ENCODE data around the gene EML5. TPM values are rescaled to one million over a fixed set of nuclear protein-coding genes. Genes with fewer than 3 reads are reported as not detected.

EML5 gene
- under 0.01 and 0.19 TPM in 2 replicates for total RNA-seq

DNA sequence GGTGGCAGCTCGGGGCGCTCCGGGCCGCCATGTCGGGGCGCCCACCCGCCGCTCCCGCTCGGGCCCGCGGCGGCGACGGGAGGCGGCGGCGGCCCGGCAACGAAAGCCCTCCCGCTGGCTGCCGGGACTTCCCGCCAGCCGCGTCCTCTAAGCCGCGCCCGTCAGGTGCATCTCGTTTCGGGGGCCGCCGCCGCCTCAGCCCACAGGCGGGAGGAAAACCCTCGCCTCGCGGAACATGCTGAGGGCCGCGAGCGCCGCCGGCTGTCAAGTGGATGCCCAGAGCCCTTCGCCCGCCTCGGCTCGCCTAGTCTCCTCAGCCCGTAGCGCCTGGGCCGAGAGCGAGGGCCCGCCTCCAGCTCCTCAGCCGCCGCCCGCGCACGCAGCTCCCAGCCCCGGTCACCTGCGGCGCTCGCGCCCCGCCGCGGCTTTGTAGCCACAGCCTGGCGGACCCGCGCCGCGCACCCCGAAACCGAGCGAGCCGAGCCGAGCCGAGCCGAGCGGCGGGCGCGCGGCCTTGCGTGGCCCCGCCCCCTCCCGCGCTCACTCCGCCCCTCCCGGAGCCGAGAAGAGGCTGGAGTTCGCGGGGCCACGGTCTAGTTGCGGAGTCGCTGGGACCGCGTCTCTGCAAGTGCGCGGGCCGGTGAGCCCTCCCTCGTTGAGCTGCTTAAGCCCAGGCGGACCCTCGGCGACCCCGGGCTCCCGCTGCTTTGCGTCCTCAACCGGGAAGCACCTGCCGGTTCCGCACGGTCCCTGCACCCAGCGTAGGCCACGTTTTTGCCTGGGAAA, at the start of gene EML5:
TSS of gene EML5 (minus strand) at position 481 of the 786 bp plus-strand sequence. CDS start at position 31, 450 bp downstream.

GRCh38 chr14:88824314-88825077, 31.7 kb upstream of the EML5 start, which contains the start of gene TTC8:
Gene TTC8, plus strand, starts transcription at chr14:88824651. Its CDS starts 57 bp downstream, at chr14:88824708.

DNA sequence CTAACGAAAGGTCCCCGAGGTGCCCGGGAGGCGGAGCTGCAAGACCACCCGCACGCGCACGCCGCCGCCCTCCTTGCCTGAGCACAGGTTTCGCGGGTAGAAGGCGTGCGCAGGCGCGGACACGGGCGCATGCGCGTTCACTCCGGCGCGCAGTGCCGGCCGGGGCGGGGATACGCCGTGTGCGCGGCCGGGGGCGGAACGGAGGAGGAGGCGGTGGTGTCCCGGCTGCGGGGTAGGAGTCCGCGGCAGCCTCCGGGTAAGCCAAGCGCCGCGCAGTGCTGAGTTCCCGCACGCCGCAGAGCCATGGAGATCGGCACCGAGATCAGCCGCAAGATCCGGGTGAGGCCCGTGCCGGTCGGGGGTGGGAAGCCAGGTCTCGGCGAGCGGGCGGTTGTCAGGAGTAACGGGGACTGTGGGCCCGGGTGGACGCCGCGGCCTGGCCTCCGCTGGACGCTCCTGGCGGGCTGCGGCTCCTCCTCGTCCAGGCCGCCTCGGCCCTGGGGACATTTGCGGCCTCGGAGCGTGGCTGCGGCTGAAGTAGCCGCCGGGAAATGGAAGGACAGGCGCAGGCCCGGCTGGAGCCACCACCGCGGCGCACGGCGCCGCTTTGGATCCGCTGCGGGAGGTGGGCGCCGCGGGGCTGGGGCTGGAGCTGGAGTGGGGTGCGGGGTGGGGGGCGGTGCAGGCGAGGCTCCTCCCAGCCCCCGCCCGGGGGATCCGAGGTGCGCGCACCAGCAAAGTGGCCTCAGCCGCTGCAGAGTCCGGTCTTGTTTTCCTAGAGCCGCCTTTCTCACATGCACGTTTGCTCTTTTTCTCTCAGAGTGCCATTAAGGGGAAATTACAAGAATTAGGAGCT, 229.7 kb downstream of the EML5 start, which contains the start of gene ZC3H14:
TSS of gene ZC3H14 (plus strand) at position 207 of the 856 bp plus-strand sequence. CDS start at position 304, 97 bp downstream.

Other genes starting within 250 kb of the EML5 start
- gene PTPN21, start 237.9 kb downstream of the EML5 start, total RNA-seq, result 5.4 and 6.1 TPM in 2 replicates
- 58.7 and 63.4 TPM in 2 replicates for gene ZC3H14, start 229.9 kb downstream of the EML5 start, total RNA-seq
- gene TTC8, start 31.7 kb upstream of the EML5 start, total RNA-seq, result 22.6 and 29.0 TPM in 2 replicates

Measured in regular cardiac myocyte (primary cell).